ENCODE data around the gene MIER2. TPM values are rescaled to one million over a fixed set of nuclear protein-coding genes. Genes with fewer than 3 reads are reported as not detected.
A peak's percentile ranks its signal among the peaks of the same experiment; 100 is the strongest.

Gene MIER2
- total RNA-seq, 1 donor from 2014 or later: 47.3 TPM

GRCh38 chr19:355134-355533, 10.5 kb upstream of the MIER2 start:
- Mint-ChIP-seq H3K4me3 (ENCODE audit: unreplicated experiment) (no peak overlapping the region), H3K4me1 (ENCODE audit: low read depth, unreplicated experiment) (no peaks in the 10 kb centered on the region), H3K9me3 (ENCODE audit: unreplicated experiment) (no peaks in the 10 kb centered on the region), H3K27ac (ENCODE audit: unreplicated experiment) (no peak overlapping the region), H3K27me3 (ENCODE audit: unreplicated experiment) (no peaks in the 10 kb centered on the region), H3K36me3 (ENCODE audit: unreplicated experiment) (peaks cover 4% of the 10 kb centered on the region)
- no peak for TF ChIP-seq CTCF (IDR thresholded peaks at IDR 0.05; ENCODE audit: partially characterized antibody, unreplicated experiment)
- no peak for DNase-seq

DNA sequence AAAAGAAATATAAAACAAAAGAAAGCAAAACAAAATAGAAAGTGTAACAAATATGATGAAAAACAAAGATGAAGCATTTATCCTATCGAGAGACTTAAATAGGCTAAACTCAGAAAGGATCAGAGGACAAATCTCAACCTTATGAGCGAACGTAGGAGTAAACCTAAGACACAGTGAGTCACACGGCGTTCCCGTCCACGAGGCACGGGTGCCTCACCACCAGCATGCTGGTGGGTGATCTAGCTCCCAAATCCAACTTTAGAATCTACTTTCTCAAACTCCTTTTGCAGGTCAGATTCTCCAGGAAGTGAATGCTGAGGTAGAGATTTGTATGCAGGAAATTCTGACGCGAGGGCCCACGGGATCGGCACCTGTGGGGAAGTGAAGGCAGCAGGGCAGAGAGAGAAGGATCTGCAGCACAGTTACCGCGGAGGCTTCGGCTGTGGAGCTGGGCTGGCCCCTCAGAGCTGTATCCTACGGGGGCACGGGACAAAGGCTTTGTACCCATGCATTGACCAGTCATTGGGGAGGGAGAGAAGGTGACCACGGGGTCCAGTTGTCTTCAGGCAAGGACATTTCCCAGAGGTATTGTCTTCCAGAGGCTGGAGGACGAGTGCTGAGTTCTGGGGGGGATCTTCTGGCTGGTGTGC, 7.5 kb upstream of the MIER2 start:
- Mint-ChIP-seq H3K27ac (ENCODE audit: unreplicated experiment) (no peak overlapping the region), H3K9me3 (ENCODE audit: unreplicated experiment) (no peaks in the 10 kb centered on the region), H3K27me3 (ENCODE audit: unreplicated experiment) (peaks cover 5% of the 10 kb centered on the region), H3K4me3 (ENCODE audit: unreplicated experiment) (no peak overlapping the region), H3K4me1 (ENCODE audit: low read depth, unreplicated experiment) (no peaks in the 10 kb centered on the region), H3K36me3 (ENCODE audit: unreplicated experiment) (peaks cover 4% of the 10 kb centered on the region)
- DNase-seq: no peak
- TF ChIP-seq CTCF (IDR thresholded peaks at IDR 0.05; ENCODE audit: partially characterized antibody, unreplicated experiment): no peak

- no peak for TF ChIP-seq CTCF (IDR thresholded peaks at IDR 0.05; ENCODE audit: partially characterized antibody, unreplicated experiment)
- Mint-ChIP-seq H3K4me3 (ENCODE audit: unreplicated experiment) (no peak overlapping the region), H3K9me3 (ENCODE audit: unreplicated experiment) (peaks cover 9% of the 10 kb centered on the region), H3K36me3 (ENCODE audit: unreplicated experiment) (no peaks in the 10 kb centered on the region), H3K27ac (ENCODE audit: unreplicated experiment) (no peak overlapping the region), H3K27me3 (ENCODE audit: unreplicated experiment) (peaks cover 21% of the 10 kb centered on the region), H3K4me1 (ENCODE audit: low read depth, unreplicated experiment) (peaks cover 10% of the 10 kb centered on the region)
- DNase-seq: no peak
These were observed 3.6 kb upstream of the MIER2 start for GRCh38 chr19:347946-348861.

DNA sequence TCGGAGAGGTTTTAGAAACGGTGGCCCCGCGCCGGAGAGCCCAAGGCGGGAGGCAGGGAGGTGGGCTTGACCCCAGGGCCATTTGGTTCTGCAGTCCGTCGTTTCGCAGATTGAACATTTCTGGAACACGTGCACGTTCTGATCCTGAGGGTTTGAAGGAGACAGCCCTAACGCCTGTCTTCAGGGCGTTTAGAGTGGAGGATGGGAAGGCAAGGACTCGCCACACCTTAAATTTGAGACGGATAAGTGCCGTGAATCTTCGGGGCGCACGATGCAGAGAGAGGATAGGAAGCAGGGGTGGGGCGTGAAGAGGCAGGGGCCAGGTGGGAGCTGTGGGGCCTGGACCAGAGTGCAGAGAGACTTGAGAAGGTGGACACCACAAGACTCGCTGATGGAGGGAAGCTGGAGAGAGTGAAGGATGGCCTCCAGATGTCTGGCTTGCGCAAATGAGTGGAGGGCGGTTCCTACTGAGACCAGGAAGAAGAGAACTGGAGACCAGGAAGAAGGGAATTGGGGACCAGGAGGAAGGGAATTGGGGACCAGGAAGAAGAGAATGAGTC, 804 bp upstream of the MIER2 start:
- peaks cover 23% of the 10 kb centered on the region for H3K4me1 Mint-ChIP-seq (ENCODE audit: low read depth, unreplicated experiment)
- DNase-seq: no peak
- H3K27me3 Mint-ChIP-seq (ENCODE audit: unreplicated experiment): peaks cover 24% of the 10 kb centered on the region
- no peak for TF ChIP-seq CTCF (IDR thresholded peaks at IDR 0.05; ENCODE audit: partially characterized antibody, unreplicated experiment)
- H3K9me3 Mint-ChIP-seq (ENCODE audit: unreplicated experiment): peaks cover 11% of the 10 kb centered on the region
- H3K4me3 Mint-ChIP-seq (ENCODE audit: unreplicated experiment): peak overlapping the region; percentile 87
- peak overlapping the region; percentile 66 for H3K27ac Mint-ChIP-seq (ENCODE audit: unreplicated experiment)
- peaks cover 3% of the 10 kb centered on the region for H3K36me3 Mint-ChIP-seq (ENCODE audit: unreplicated experiment)

Measured in glutamatergic neuron (in vitro differentiated cells).